GM23338 (cell line): ENCODE data around the gene UGCG. TPM values are rescaled to one million over a fixed set of nuclear protein-coding genes. Genes with fewer than 3 reads are reported as not detected.
"Not testable (repeated sequence)": the region's sequence is repeated elsewhere in the genome, so short reads cannot be mapped to it uniquely, and the experiment has no call there.

Experiments used
- ATAC-seq: fragments of 200-7000 bp; cut with Tn5 transposase; 3 replicates; pipeline ENCODE4 v1.9.1; 2020
- DNase-seq: peaks from one replicate; pipeline ENCODE4 v3.0.0-alpha.2; 2015; ENCODE audit warnings: low spot score
- H2AFZ ChIP-seq: fragments of 200-600 bp; sonication (generic); 2 replicates; pipeline ENCODE4 v1.8.0; 2016; ENCODE audit warnings: antibody characterized with exemption, mild to moderate bottlenecking, moderate library complexity
- H3F3A ChIP-seq: fragments of 200-600 bp; sonication (generic); replicated peaks from 2 replicates; pipeline ENCODE4 v1.8.0; 2017; ENCODE audit warnings: antibody characterized with exemption, mixed run types, low read depth
- H3K27ac ChIP-seq: fragments of 200-600 bp; sonication (generic); 2 replicates; pipeline ENCODE4 v1.6.1; 2016; ENCODE audit warnings: low read depth
- H3K27me3 ChIP-seq: fragments of 200-600 bp; sonication (generic); 2 replicates; pipeline ENCODE4 v1.8.0; 2016; ENCODE audit warnings: mild to moderate bottlenecking, mixed run types, moderate library complexity; ENCODE audit not compliant: insufficient read depth
- H3K36me3 ChIP-seq: fragments of 200-600 bp; sonication (generic); 2 replicates; pipeline ENCODE4 v1.8.0; 2016; ENCODE audit warnings: mild to moderate bottlenecking; ENCODE audit not compliant: insufficient read depth
- H3K4me1 ChIP-seq: fragments of 200-600 bp; sonication (generic); 2 replicates; pipeline ENCODE4 v1.8.0; 2016; ENCODE audit warnings: mild to moderate bottlenecking, moderate library complexity; ENCODE audit not compliant: insufficient read depth
- H3K4me2 ChIP-seq: fragments of 200-600 bp; sonication (generic); 2 replicates; pipeline ENCODE4 v1.7.1; 2017; ENCODE audit warnings: mixed run types
- H3K4me3 ChIP-seq: fragments of 200-600 bp; sonication (generic); 2 replicates; pipeline ENCODE4 v1.6.1; 2016; ENCODE audit warnings: mixed run types
- H3K79me2 ChIP-seq: fragments of 200-600 bp; sonication (generic); replicated peaks from 2 replicates; pipeline ENCODE4 v1.8.0; 2017; ENCODE audit warnings: mild to moderate bottlenecking; ENCODE audit not compliant: insufficient read depth
- H3K9me2 ChIP-seq: fragments of 200-600 bp; sonication (generic); 2 replicates; pipeline ENCODE4 v1.8.0; 2017; ENCODE audit not compliant: insufficient read depth
- H4K20me1 ChIP-seq: fragments of 200-600 bp; sonication (generic); replicated peaks from 2 replicates; pipeline ENCODE4 v1.8.0; 2017; ENCODE audit warnings: mild to moderate bottlenecking; ENCODE audit not compliant: insufficient read depth
- H3K27ac Mint-ChIP-seq: 2 replicates; pipeline ENCODE4 v1.8.0; 2020; ENCODE audit warnings: inconsistent platforms, mild to moderate bottlenecking, moderate library complexity, mixed read lengths
- H3K27me3 Mint-ChIP-seq: 3 replicates; pipeline ENCODE4 v1.8.0; 2022; ENCODE audit warnings: low read depth, mild to moderate bottlenecking, moderate library complexity, mixed read lengths, inconsistent platforms; ENCODE audit not compliant: insufficient read depth, poor library complexity
- H3K36me3 Mint-ChIP-seq: 3 replicates; pipeline ENCODE4 v1.8.0; 2021; ENCODE audit warnings: low read depth, mild to moderate bottlenecking, inconsistent platforms, moderate library complexity, mixed read lengths
- H3K4me1 Mint-ChIP-seq: 3 replicates; pipeline ENCODE4 v1.8.0; 2020; ENCODE audit warnings: mild to moderate bottlenecking, inconsistent platforms, mixed read lengths
- H3K4me3 Mint-ChIP-seq: 3 replicates; pipeline ENCODE4 v1.8.0; 2021; ENCODE audit warnings: moderate library complexity, mild to moderate bottlenecking, inconsistent platforms, mixed read lengths
- H3K9me3 Mint-ChIP-seq: 3 replicates; pipeline ENCODE4 v1.8.0; 2020; ENCODE audit warnings: moderate library complexity, mild to moderate bottlenecking, inconsistent platforms, mixed read lengths
- CREB1 ChIP-seq: fragments of 250-450 bp; sonication (Bioruptor Pico); IDR thresholded peaks from 2 replicates; pipeline ENCODE4 v1.5.0; 2020; ENCODE audit warnings: low read depth, mild to moderate bottlenecking, moderate library complexity
- EZH2 ChIP-seq: fragments of 200-600 bp; sonication (generic); IDR thresholded peaks from one replicate; pipeline ENCODE4 v1.8.0; 2017; ENCODE audit warnings: antibody characterized with exemption, mild to moderate bottlenecking, low read depth; ENCODE audit not compliant: unreplicated experiment
- EZH2phosphoT487 ChIP-seq: fragments of 200-600 bp; sonication (generic); IDR thresholded peaks from one replicate; pipeline ENCODE4 v1.8.1; 2018; ENCODE audit warnings: antibody characterized with exemption; ENCODE audit not compliant: unreplicated experiment
- JUNB ChIP-seq: IDR thresholded peaks from one replicate; pipeline ENCODE4 v1.6.1; 2016; ENCODE audit warnings: antibody characterized with exemption; ENCODE audit not compliant: unreplicated experiment
- NANOG ChIP-seq: IDR thresholded peaks from 2 replicates; pipeline ENCODE4 v1.6.1; 2016; ENCODE audit warnings: antibody characterized with exemption, borderline replicate concordance
- POLR2AphosphoS5 ChIP-seq: IDR thresholded peaks from 2 replicates; pipeline ENCODE4 v1.6.1; 2016; ENCODE audit warnings: antibody characterized with exemption, low read depth
- STAT1 ChIP-seq: IDR thresholded peaks from one replicate; pipeline ENCODE4 v1.6.1; 2016; ENCODE audit warnings: antibody characterized with exemption; ENCODE audit not compliant: unreplicated experiment
- ZNF114 ChIP-seq: fragments of 250-450 bp; sonication (Bioruptor Pico); IDR thresholded peaks from 2 replicates; pipeline ENCODE4 v1.5.0; 2020; ENCODE audit warnings: mild to moderate bottlenecking, moderate library complexity
- ZNF331 ChIP-seq: fragments of 250-450 bp; sonication (Bioruptor Pico); IDR thresholded peaks from 2 replicates; pipeline ENCODE4 v1.5.0; 2020; ENCODE audit warnings: low read depth, mild to moderate bottlenecking, moderate library complexity
- polyA plus RNA-seq: library from polyadenylated mRNA; unstranded; fragments of >200 nt; fragmentation: Nextera tagmentation; extraction: Ambion mirVana; gene quantifications from 2 replicates; pipeline ENCODE4 v1.2.1, GENCODE V29; 2016
- total RNA-seq: library from RNA; depleted of rRNA; stranded (reverse); fragments of >200 nt; shearing (Covaris generic); gene quantifications from 2 replicates; pipeline ENCODE4 v1.2.3, GENCODE V29; 2014
- TF ChIP-seq, protein P1 (sequence below): IDR thresholded peaks from 2 replicates; pipeline ENCODE4 v1.6.1; 2016; ENCODE audit warnings: antibody characterized with exemption

The UGCG gene
- total and polyA plus RNA-seq, 2 experiments from 2014 or later: 30.4 to 44.9 TPM

DNA sequence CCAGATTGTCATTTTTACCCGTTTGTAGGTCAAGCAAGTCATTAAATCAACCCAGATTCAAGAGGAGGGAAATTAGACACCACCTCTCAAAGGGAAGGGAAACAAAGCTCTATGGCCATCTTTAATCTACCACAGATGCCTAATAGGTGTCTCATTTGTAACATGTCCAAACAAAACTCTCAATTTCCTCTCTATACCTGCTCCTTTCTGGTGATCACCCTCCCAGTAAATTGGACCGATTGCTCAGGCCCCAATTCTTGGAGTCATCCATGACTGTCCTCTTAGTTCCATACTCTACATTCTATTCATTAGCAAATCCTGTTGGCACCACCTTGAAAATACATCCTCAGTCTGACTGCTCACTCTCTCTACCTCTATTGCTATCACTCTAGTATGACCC is 22.1 kb upstream of the UGCG start:
- Mint-ChIP-seq H3K36me3 (no peaks in the 10 kb centered on the region), H3K4me3 (no peak overlapping the region), H3K27ac (no peak overlapping the region), H3K27me3 (peaks cover 5% of the 10 kb centered on the region), H3K4me1 (peaks cover 26% of the 10 kb centered on the region), H3K9me3 (no peaks in the 10 kb centered on the region)
- Histone ChIP-seq H2AFZ (no peak overlapping the region), H3K36me3 (no peaks in the 10 kb centered on the region), H3K27me3 (no peaks in the 10 kb centered on the region), H4K20me1 (no peaks in the 10 kb centered on the region), H3K4me1 (peaks cover 22% of the 10 kb centered on the region), H3K27ac (no peak overlapping the region), H3K79me2 (no peaks in the 10 kb centered on the region), H3K4me3 (no peak overlapping the region), H3K9me2 (peaks cover 12% of the 10 kb centered on the region), H3K4me2 (no peak overlapping the region), H3F3A (no peaks in the 10 kb centered on the region)
- ATAC-seq (no peak), DNase-seq (no peak)
- no peak for TF ChIP-seq EZH2
- no peak for TF ChIP-seq CREB1 (CRISPR knock-in tag)
- no peak for TF ChIP-seq STAT1
- TF ChIP-seq ZNF331: no peak
- TF ChIP-seq, protein P1, sequence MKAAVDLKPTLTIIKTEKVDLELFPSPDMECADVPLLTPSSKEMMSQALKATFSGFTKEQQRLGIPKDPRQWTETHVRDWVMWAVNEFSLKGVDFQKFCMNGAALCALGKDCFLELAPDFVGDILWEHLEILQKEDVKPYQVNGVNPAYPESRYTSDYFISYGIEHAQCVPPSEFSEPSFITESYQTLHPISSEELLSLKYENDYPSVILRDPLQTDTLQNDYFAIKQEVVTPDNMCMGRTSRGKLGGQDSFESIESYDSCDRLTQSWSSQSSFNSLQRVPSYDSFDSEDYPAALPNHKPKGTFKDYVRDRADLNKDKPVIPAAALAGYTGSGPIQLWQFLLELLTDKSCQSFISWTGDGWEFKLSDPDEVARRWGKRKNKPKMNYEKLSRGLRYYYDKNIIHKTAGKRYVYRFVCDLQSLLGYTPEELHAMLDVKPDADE: no peak
- TF ChIP-seq ZNF114 (CRISPR knock-in tag): no peak
- no peak for TF ChIP-seq NANOG
- TF ChIP-seq JUNB: no peak
- no peak for TF ChIP-seq POLR2AphosphoS5
- no peak for TF ChIP-seq EZH2phosphoT487

DNA sequence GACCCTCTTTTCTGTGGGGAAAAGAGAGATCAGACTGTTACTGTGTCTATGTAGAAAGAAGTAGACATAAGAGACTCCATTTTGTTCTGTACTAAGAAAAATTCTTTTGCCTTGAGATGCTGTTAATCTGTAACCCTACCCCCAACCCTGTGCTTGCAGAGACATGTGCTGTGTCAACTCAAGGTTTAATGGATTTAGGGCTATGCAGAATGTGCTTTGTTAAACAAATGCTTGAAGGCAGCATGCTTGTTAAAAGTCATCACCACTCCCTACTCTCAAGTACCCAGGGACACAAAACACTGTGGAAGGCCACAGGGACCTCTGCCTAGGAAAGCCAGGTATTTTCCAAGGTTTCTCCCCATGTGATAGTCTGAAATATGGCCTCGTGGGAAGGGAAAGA is 21.3 kb upstream of the UGCG start:
- Histone ChIP-seq H3K4me1 (peaks cover 19% of the 10 kb centered on the region), H3K4me2 (peak overlapping the region; percentile 46; the same call in 1 of the 2 replicates), H2AFZ (peak overlapping the region; percentile 23; the same call in 1 of the 2 replicates)
- H3K36me3 ChIP-seq, H3K27me3 ChIP-seq, H3K4me3 ChIP-seq, H3K27ac ChIP-seq, H3K27me3 Mint-ChIP-seq, H3K36me3 Mint-ChIP-seq, H3K27ac Mint-ChIP-seq, H3K79me2 ChIP-seq, H3K9me3 Mint-ChIP-seq, H3K9me2 ChIP-seq, H3F3A ChIP-seq, ATAC-seq, H4K20me1 ChIP-seq, DNase-seq, H3K4me3 Mint-ChIP-seq: not testable (repeated sequence)
- H3K4me1 Mint-ChIP-seq: peaks cover 22% of the 10 kb centered on the region

DNA sequence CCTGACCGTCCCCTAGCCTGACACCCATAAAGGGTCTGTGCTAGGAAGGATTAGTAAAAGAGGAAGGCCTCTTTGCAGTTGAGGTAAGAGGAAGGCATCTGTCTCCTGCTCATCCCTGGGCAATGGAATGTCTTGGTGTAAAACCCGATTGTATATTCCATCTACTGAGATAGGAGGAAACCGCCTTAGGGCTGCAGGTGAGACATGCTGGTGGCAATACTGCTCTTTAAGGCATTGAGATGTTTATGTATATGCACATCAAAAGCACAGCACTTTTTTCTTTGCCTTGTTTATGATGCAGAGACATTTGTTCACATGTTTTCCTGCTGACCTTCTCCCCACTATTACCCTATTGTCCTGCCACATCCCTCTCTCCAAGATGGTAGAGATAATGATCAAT is 20.9 kb upstream of the UGCG start:
- Histone ChIP-seq H3K27ac (0 out of 2 replicates have a peak overlapping the region, but pooled peaks have one; percentile 52), H3K4me1 (peaks cover 16% of the 10 kb centered on the region), H2AFZ (peak overlapping the region; percentile 84), H3K4me2 (peak overlapping the region; percentile 37; the same call in 1 of the 2 replicates)
- H3K4me1 Mint-ChIP-seq: peaks cover 20% of the 10 kb centered on the region
- H3K9me2 ChIP-seq, H3K79me2 ChIP-seq, H3K27ac Mint-ChIP-seq, ATAC-seq, H3K27me3 Mint-ChIP-seq, H4K20me1 ChIP-seq, H3F3A ChIP-seq, H3K27me3 ChIP-seq, H3K36me3 Mint-ChIP-seq, H3K4me3 ChIP-seq, DNase-seq, H3K36me3 ChIP-seq, H3K9me3 Mint-ChIP-seq, H3K4me3 Mint-ChIP-seq: not testable (repeated sequence)
